Esophagus squamous epithelium (tissue), 4 donors: Measurements from ENCODE around the gene CCDC40.

Experiments
- CTCF ChIP-seq, 6 experiments: fragments of 450-650 bp in 4 of 6; fragments of 200-600 bp in 2 of 6; sonication (generic) in 2 of 6; IDR thresholded peaks; one replicate each; pipeline ENCODE4 v1.5.1; 2016 to 2019; ENCODE audit warnings: antibody characterized with exemption in 6 of 6, mild to moderate bottlenecking in 4 of 6, moderate library complexity in 4 of 6
- POLR2A ChIP-seq, 4 donors: fragments of 450-650 bp; IDR thresholded peaks; one replicate each; pipeline ENCODE4 v1.6.1; 2017; ENCODE audit warnings: antibody characterized with exemption in 4 of 4, mild to moderate bottlenecking in 4 of 4, moderate library complexity in 3 of 4

GRCh38 chr17:80087346-80088265, 51.2 kb downstream of the CCDC40 start:
- no peak for TF ChIP-seq CTCF (IDR thresholded peaks at IDR 0.05)
- TF ChIP-seq POLR2A (IDR thresholded peaks at IDR 0.05) = no peak
